Left lung (tissue), 10 donors: ENCODE measurements around the gene CHMP5. TPM values are rescaled to one million over a fixed set of nuclear protein-coding genes. Genes with fewer than 3 reads are reported as not detected.

ENCODE experiments used
- ATAC-seq: fragments of 200-7000 bp; cut with Tn5 transposase; one replicate; pipeline ENCODE4 v1.9.1; 2020; ENCODE audit warnings: moderate library complexity
- DNase-seq, 4 donors: peaks; one replicate each; pipeline ENCODE4 v3.0.0-alpha.2; 2013 to 2020
- H3K27ac ChIP-seq, 2 donors: fragments of 200-600 bp; sonication (generic) in 1 of 2; one replicate each; pipeline versions ENCODE4 v1.5.0 to v1.8.0; 2020 to 2021
- H3K27me3 ChIP-seq, 2 donors: fragments of 200-600 bp; sonication (generic) in 1 of 2; one replicate each; pipeline versions ENCODE4 v1.5.0 to v1.8.0; 2020 to 2021
- H3K36me3 ChIP-seq, 2 donors: fragments of 200-600 bp; sonication (generic) in 1 of 2; one replicate each; pipeline versions ENCODE4 v1.5.0 to v1.8.0; 2020 to 2021
- H3K4me1 ChIP-seq, 2 donors: fragments of 200-600 bp; one replicate each; pipeline ENCODE4 v1.8.0; 2021
- H3K4me3 ChIP-seq, 2 donors: fragments of 200-600 bp; sonication (generic) in 1 of 2; one replicate each; pipeline versions ENCODE4 v1.5.0 to v1.8.0; 2020 to 2021; ENCODE audit warnings: mild to moderate bottlenecking in 1 of 2
- H3K9me3 ChIP-seq, 2 donors: fragments of 200-600 bp; sonication (generic) in 1 of 2; one replicate each; pipeline versions ENCODE4 v1.5.0 to v1.8.0; 2020 to 2021
- intact Hi-C, 2 donors: fragments of 100-400 bp; cut with DNase I; formaldehyde crosslinking; loops; one replicate each; pipeline versions ENCODE4 v1.11.2 to v1.14.2; 2022
- polyA plus RNA-seq, 6 donors: library from polyadenylated mRNA; unstranded; fragments of 120-200 nt; gene quantifications; one replicate each; pipeline ENCODE4 v1.2.1, GENCODE V29; 2013; ENCODE audit not compliant: insufficient read length in 6 of 6
- total RNA-seq, 2 donors: library from RNA; stranded (reverse); fragmentation: NEBNext Ultra II Directional; extraction: Animal tissue kit (Norgen Biotek cat#: 25700); gene quantifications; one replicate each; pipeline ENCODE4 v1.2.1, GENCODE V29; 2021
- TF ChIP-seq, protein P1 (sequence below), 2 donors: fragments of 200-600 bp; sonication (generic) in 1 of 2; IDR thresholded peaks; one replicate each; pipeline versions ENCODE4 v1.5.0 to v1.8.0; 2021; ENCODE audit warnings: antibody characterized with exemption in 2 of 2
- donor health status: DM: no; HTN: yes; CAD: no.
- donor health status: DM: no; HTN: no; CAD: no.

CHMP5 gene
- total and polyA plus RNA-seq, 8 donors: 67.4 to 112 (median 95.8) TPM

DNA sequence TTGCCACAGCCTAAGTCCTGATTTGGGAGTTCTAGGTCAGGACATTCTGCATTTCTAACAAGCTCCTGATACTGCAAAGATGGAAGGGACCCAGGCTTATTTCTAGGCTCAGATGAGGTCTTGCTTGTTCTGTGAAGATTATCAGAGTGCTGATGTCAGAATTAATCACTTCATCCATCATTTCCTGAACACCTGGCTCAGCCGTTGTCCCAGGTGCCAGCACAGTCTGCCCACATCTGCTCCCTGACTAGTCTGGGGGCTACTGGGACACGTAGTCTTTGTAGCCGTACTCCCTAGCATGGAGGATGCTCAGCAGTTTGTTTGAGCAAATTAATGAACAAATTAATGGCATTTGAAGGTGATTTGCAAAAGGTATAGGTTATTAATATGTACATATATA is 42.8 kb upstream of the CHMP5 start:
- no peaks in the 10 kb centered on the region for H3K36me3 ChIP-seq
- peaks cover 0 to 28% of the 10 kb centered on the region in 2 donors for H3K4me1 ChIP-seq
- no peaks in the 10 kb centered on the region for H3K27me3 ChIP-seq
- ATAC-seq (no peak), DNase-seq (no peak)
- H3K27ac ChIP-seq: no peak overlapping the region
- H3K4me3 ChIP-seq: no peak overlapping the region
- no peaks in the 10 kb centered on the region for H3K9me3 ChIP-seq
- intact Hi-C loops: loop anchor here in 1 of 2 donors (10.0 kb wide), 1 partner anchor 137 kb away; no protein-coding TSS in a partner anchor
- TF ChIP-seq, protein P1, sequence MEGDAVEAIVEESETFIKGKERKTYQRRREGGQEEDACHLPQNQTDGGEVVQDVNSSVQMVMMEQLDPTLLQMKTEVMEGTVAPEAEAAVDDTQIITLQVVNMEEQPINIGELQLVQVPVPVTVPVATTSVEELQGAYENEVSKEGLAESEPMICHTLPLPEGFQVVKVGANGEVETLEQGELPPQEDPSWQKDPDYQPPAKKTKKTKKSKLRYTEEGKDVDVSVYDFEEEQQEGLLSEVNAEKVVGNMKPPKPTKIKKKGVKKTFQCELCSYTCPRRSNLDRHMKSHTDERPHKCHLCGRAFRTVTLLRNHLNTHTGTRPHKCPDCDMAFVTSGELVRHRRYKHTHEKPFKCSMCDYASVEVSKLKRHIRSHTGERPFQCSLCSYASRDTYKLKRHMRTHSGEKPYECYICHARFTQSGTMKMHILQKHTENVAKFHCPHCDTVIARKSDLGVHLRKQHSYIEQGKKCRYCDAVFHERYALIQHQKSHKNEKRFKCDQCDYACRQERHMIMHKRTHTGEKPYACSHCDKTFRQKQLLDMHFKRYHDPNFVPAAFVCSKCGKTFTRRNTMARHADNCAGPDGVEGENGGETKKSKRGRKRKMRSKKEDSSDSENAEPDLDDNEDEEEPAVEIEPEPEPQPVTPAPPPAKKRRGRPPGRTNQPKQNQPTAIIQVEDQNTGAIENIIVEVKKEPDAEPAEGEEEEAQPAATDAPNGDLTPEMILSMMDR (IDR thresholded peaks at IDR 0.05): no peak

- Histone ChIP-seq H3K4me3 (no peak overlapping the region), H3K27me3 (no peaks in the 10 kb centered on the region), H3K27ac (no peak overlapping the region), H3K36me3 (no peaks in the 10 kb centered on the region), H3K9me3 (no peaks in the 10 kb centered on the region), H3K4me1 (peaks cover 0 to 34% of the 10 kb centered on the region in 2 donors)
- TF ChIP-seq, protein P1 (IDR thresholded peaks at IDR 0.05): no peak
- DNase-seq (no peak), ATAC-seq (no peak)
- intact Hi-C loops: loop anchor here in 1 of 2 donors (10.0 kb wide), 1 partner anchor 139 kb away; no protein-coding TSS in a partner anchor
These were observed 41.2 kb upstream of the CHMP5 start for GRCh38 chr9:33223696-33224095.

DNA sequence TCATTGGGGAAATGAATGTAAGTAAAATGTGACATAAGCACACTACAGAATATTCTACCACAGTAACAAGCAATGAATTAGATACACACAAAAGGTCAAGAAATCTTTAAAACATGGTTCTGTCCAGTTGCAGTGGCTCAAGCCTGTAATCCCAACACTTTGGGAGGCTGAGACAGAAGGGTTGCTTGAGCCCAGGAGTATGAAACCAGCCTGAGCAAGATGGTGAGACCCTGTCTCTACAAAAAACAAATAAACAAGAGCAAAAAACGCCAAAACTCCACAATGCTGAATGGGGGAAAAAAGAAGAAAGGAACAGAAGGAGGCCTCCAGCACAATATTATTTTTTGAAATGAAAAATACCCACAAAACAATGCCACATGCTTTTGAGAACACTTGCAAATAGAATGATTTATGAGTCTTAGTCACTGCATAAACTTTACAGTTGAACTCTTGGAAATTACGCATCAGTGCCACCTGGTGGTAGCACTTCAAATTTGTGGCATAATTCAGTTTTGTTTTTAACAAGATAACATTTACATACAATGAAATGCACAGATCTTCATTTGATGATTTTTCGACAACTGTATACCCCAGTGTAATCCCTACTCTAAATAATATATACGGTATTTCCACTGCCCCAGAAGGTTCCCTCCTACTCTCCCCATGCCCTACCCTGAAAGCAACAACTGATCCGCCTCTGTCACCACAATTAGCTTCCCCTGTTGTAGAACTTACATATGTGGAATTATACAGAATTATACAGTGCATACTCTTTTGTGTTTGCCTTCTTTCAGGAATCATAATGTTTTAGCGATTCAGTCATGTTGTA is 39.3 kb upstream of the CHMP5 start:
- Histone ChIP-seq H3K4me3 (no peak overlapping the region), H3K9me3 (no peaks in the 10 kb centered on the region), H3K4me1 (peaks cover 0 to 34% of the 10 kb centered on the region in 2 donors), H3K27ac (peak overlapping the region in 1 of 2 donors; percentile 89), H3K36me3 (no peaks in the 10 kb centered on the region), H3K27me3 (no peaks in the 10 kb centered on the region)
- ATAC-seq: peak; percentile 50
- DNase-seq: peak in 2 of 4 donors; percentile 70 to 83
- intact Hi-C loops: loop anchor here in 1 of 2 donors (10.0 kb wide), 1 partner anchor 141 kb away; no protein-coding TSS in a partner anchor
- TF ChIP-seq, protein P1 (IDR thresholded peaks at IDR 0.05): peak; percentile 63 to 68

- peak; percentile 9 for ATAC-seq
These were observed 37.8 kb upstream of the CHMP5 start for GRCh38 chr9:33227008-33227398.

More at GRCh38 chr9:33227008-33227398, 37.8 kb upstream of the CHMP5 start:
- TF ChIP-seq, protein P1 (IDR thresholded peaks at IDR 0.05): no peak
- Histone ChIP-seq H3K36me3 (no peaks in the 10 kb centered on the region), H3K4me1 (peaks cover 0 to 26% of the 10 kb centered on the region in 2 donors), H3K4me3 (no peak overlapping the region), H3K27ac (peak overlapping the region in 1 of 2 donors; percentile 89), H3K9me3 (no peaks in the 10 kb centered on the region), H3K27me3 (no peaks in the 10 kb centered on the region)
- intact Hi-C loops: loop anchor here in 1 of 2 donors (10.0 kb wide), 1 partner anchor 142 kb away; no protein-coding TSS in a partner anchor
- peak in 2 of 4 donors; percentile 75 to 91 for DNase-seq
